Medulla oblongata (tissue), 1 donor: ENCODE results near the gene SHOX.
"Not testable (repeated sequence)": the region's sequence is repeated elsewhere in the genome, so short reads cannot be mapped to it uniquely, and the experiment has no call there.

ENCODE experiments used
- DNase-seq: peaks from one replicate; pipeline ENCODE4 v3.0.0-alpha.2; 2015; ENCODE audit errors: extremely low spot score

The SHOX gene

GRCh38 chrX:630612-631496 is at the start of gene SHOX:
Gene SHOX, plus strand, starts transcription at chrX:630791. Its CDS starts 107 bp downstream, at chrX:630898.
- DNase-seq: no peak

DNA sequence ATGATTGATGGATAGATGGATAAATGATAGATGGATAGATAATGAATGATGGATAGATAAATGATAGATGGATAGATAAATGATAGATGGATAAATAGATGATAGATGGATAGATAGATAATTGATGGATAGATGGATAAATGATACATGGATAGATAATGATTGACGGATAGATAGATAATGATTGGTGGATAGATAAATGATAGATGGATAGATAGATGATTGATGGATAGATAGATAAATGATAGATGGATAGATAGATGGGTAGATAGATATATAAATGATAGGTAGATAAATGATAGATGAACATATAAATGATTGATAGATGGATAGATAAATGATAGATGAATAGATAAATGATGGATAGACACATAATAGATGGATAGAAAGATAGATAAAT is 49.5 kb upstream of the SHOX start:
- no peak for DNase-seq

DNA sequence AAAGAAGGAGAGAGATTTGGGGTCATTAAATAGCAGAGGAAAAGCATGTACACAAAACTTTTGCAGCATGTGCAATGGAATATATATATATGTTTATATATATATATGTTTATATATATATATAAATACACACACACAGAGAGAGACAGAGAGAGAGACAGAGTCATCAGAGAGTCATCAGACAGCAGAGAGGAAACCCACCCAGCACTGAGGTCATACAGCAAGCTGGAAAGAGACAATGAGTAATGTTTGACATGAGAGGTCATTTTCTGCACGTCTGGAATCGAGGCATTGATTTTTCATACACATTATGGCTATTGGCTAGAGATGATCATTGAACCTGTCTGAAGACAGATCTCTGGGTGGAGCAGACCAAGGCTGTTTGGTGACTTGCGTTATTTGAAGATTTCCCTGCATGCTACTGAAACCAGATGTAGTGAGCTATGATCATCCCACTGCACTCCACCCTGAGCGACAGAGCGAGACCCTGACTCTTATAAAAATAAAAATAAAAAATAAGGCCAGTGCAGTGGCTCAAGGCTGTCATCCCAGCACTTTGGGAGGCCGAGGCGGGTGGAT is 48.8 kb upstream of the SHOX start:
- DNase-seq: no peak

DNA sequence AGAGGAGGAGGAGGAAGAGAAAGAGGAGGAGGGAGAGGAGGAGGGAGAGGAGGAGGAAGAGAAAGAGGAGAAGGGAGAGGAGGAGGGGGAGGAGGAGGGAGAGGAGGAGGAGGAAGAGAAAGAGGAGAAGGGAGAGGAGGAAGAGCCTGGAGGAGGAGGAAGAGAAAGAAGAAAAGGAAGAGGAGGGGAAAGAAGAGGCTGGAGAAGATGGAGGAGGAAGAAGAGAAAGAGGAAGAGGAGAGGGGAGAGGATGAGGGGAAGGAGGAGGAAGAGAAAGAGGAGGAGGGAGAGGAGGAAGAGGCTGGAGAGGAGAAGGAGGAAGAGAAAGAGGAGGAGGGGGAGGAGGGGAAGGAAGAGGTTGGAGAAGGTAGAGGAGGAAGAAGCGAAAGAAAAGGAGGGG is 46.0 kb upstream of the SHOX start:
- no peak for DNase-seq

DNA sequence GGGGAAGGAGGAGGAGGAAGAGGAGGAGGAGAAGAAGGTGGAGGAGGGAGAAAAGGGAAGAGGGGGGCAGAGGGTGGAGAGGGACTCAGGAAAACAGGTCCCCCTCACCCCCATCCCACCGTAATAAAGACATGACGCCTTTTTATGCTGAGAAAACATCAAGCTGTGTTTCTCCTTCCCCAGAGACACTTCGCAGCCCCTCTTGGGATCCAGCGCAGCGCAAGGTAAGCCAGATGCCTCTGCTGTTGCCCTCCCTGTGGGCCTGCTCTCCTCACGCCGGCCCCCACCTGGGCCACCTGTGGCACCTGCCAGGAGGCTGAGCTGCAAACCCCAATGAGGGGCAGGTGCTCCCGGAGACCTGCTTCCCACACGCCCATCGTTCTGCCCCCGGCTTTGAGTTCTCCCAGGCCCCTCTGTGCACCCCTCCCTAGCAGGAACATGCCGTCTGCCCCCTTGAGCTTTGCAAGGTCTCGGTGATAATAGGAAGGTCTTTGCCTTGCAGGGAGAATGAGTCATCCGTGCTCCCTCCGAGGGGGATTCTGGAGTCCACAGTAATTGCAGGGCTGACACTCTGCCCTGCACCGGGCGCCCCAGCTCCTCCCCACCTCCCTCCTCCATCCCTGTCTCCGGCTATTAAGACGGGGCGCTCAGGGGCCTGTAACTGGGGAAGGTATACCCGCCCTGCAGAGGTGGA is 45.3 kb upstream of the SHOX start:
- DNase-seq: no peak

GRCh38 chrX:586351-586750 is 44.2 kb upstream of the SHOX start:
- DNase-seq: no peak

DNA sequence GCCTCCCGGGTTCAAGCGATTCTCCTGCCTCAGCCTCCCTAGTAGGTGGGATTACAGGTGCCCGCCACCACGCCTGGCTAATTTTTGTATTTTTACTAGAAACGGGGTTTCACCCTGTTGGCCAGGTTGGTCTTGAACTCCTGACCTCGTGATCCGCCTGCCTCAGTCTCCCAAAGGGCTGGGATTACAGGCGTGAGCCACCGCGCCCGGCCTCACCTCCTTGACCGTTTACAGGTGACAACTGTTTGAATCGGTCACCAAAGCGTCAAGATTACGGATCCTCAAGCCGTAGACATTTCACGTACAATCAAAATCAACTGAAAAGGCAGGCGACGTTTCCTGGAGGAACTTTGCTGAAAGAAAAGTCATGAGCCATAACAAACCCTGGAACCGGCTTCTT is 41.3 kb upstream of the SHOX start:
- DNase-seq: not testable (repeated sequence)

DNA sequence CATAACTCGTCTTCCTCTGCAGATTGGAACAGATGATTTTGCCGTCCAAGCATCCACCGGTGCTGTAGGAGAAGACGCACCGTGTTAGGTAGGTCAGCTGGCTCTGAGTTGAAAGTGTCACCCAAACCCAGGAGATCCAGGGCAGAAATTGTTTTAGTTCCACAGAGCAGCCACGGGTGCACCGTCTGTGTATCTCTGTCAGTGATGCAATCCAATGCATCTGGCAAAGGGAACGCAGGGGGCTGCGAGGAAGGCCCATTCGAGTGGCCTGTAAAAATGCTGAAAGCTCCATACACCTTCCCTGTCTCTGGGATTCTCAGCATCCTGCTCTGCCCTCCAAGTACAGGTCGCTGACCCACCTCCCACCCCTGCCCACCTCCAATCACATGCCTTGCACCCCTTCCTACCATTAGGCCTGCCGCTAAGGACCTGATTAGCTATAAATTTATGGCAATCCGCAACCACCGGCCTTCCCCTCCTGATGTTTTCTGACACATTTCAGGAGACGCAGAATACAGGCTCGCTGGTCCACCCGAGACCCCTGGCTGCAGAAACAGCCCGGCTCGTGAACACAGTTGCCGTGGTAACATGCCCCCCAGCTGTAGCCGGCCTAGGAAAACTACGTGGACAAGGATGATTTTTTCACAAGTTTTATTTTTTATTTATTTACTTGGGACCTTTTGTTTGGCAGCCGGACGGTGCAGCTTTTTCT is 39.7 kb upstream of the SHOX start:
- no peak for DNase-seq

GRCh38 chrX:599837-600715 is 30.5 kb upstream of the SHOX start:
- DNase-seq: no peak

DNA sequence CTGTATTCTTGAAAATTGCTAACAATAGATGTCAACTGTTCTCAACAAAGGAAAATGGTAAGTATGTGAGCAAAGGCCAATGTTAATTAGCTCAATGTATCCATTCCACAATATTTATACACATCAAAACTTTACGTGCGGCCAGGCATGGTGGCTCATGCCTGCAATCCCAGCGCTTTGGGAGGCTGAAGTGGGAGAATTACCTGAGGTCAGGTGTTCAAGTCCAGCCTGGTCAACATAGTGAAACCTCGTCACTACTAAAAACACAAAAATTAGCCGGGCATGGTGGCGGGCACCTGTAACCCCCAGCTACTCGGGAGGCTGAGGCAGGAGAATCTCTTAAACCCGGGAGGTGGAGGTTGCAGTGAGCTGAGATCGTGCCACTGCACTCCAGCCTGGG is 27.6 kb upstream of the SHOX start:
- not testable (repeated sequence) for DNase-seq

- DNase-seq: not testable (repeated sequence)
Observed at GRCh38 chrX:604616-605015, 26.0 kb upstream of the SHOX start.

- DNase-seq: not testable (repeated sequence)
Observed at GRCh38 chrX:608088-608487, 22.5 kb upstream of the SHOX start.

GRCh38 chrX:614136-614535 is 16.5 kb upstream of the SHOX start:
- no peak for DNase-seq

DNA sequence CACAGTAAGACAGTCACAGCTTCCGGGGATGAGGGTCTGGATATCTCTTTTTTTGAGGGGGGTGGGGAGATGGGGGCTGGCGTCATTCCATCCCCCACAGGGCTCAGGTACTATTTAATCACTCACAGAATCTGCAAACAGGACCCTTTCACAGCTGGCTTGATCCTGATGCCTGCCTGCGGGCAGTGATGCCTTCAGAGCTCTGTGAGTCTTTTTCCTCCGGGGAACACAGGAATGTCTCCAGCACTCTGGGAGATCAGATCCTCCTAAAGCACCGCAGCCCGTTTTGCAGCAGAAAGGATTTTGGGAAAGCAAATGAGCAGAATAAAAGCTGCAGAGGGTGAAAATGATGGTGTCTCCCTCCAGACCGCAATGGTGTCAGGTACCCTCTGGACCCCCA is 13.2 kb upstream of the SHOX start:
- DNase-seq: no peak

GRCh38 chrX:617891-618290 is 12.7 kb upstream of the SHOX start:
- no peak for DNase-seq

GRCh38 chrX:618304-618703 is 12.3 kb upstream of the SHOX start:
- DNase-seq: not testable (repeated sequence)

- DNase-seq: no peak
Observed at GRCh38 chrX:618761-619450, 11.7 kb upstream of the SHOX start.

GRCh38 chrX:619451-619811 is 11.2 kb upstream of the SHOX start:
- DNase-seq: no peak

DNA sequence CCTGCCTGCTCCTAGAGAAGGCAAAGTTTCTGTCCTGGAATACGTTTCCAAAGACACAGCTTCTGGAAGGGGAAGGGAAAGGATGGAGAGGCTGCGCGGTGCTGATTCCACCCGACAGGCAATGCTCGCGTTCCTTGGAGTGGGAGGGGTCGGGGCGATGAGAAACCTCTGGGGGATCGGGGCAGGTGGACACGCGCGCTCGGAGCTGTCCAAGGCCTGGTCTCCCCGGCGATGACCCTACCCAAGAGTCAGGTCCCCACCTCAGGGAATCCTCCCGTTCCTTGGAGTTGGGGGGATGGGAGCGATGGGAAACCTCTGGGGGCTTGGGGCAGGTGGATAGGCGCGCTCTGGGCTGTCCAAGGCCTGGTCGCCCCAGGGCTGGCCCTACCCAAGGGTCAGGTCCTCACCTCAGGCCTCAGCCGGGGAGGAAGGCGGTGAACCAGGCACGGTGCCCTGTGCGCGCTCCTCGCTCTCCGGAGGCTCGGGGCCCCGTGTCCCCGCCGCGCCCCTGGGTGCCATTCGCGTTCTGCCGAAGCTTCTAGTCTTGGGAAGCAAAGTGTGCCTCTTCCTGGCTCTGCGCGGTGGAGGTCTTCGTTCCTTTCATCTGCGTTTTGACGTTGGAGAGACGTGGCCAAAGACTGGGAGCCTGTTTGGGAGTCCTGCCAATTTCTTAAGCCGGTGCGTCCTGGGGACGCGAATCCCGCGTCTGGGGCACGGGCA is 10.6 kb upstream of the SHOX start:
- no peak for DNase-seq
